C1 segment of cervical spinal cord (tissue), 14 donors: Measurements from ENCODE around the gene CEPT1.

ENCODE experiments used
- DNase-seq, 14 donors: peaks; one replicate each; lab custom pipeline; 2025; lab: John Stamatoyannopoulos, UW

The CEPT1 gene

GRCh38 chr1:111145963-111146768 lies 6.1 kb downstream of the CEPT1 start:
- DNase-seq: no peak

GRCh38 chr1:111147948-111148347 lies 7.9 kb downstream of the CEPT1 start:
- no peak for DNase-seq

- no peak for DNase-seq
Measured at GRCh38 chr1:111148376-111148881, 8.4 kb downstream of the CEPT1 start.

- no peak for DNase-seq
Measured at GRCh38 chr1:111151838-111152237, 11.8 kb downstream of the CEPT1 start.

- DNase-seq: no peak
Measured at GRCh38 chr1:111154021-111154999, 14.3 kb downstream of the CEPT1 start.

GRCh38 chr1:111157431-111157830 lies 17.4 kb downstream of the CEPT1 start:
- DNase-seq: no peak

GRCh38 chr1:111161843-111162487 lies 21.9 kb downstream of the CEPT1 start:
- peak in 1 of 14 donors; percentile 86 for DNase-seq

- no peak for DNase-seq
Measured at GRCh38 chr1:111162488-111162880, 22.5 kb downstream of the CEPT1 start.

GRCh38 chr1:111163363-111163762 lies 23.3 kb downstream of the CEPT1 start:
- DNase-seq: peak in 1 of 14 donors; percentile 56

GRCh38 chr1:111164151-111164550 lies 24.1 kb downstream of the CEPT1 start:
- DNase-seq: peak in 1 of 14 donors; percentile 3

GRCh38 chr1:111172463-111172862 lies 32.4 kb downstream of the CEPT1 start:
- no peak for DNase-seq

- DNase-seq: no peak
Measured at GRCh38 chr1:111174070-111174469, 34.0 kb downstream of the CEPT1 start.

- no peak for DNase-seq
Measured at GRCh38 chr1:111175349-111175748, 35.3 kb downstream of the CEPT1 start.

- no peak for DNase-seq
Measured at GRCh38 chr1:111176678-111177077, 36.7 kb downstream of the CEPT1 start.

GRCh38 chr1:111179968-111180533 lies 40.0 kb downstream of the CEPT1 start:
- DNase-seq: no peak

GRCh38 chr1:111182052-111182451 lies 42.0 kb downstream of the CEPT1 start:
- DNase-seq: no peak

GRCh38 chr1:111183308-111184069 lies 43.5 kb downstream of the CEPT1 start:
- DNase-seq: no peak

- DNase-seq: no peak
Measured at GRCh38 chr1:111184663-111185062, 44.6 kb downstream of the CEPT1 start.

GRCh38 chr1:111190931-111191451 lies 51.0 kb downstream of the CEPT1 start:
- DNase-seq: no peak

GRCh38 chr1:111191496-111191895 lies 51.5 kb downstream of the CEPT1 start:
- no peak for DNase-seq
